A549 (cell line): ENCODE results near the gene TNS1. TPM values are rescaled to one million over a fixed set of nuclear protein-coding genes. Genes with fewer than 3 reads are reported as not detected.

ENCODE experiments used
- ATAC-seq, 2 experiments: fragments of 200-7000 bp in 1 of 2; fragments of >200 bp in 1 of 2; cut with Nextera tagmentation in 1 of 2; cut with Tn5 transposase in 1 of 2; 3 replicates each; pipeline versions ENCODE4 v1.8.0 to v1.9.1; 2018 to 2020; ENCODE audit warnings: mild to moderate bottlenecking in 1 of 2, moderate library complexity in 1 of 2
- CTCF ChIA-PET: fragments of 300-600 bp; sonication (Branson Sonifier 250); formaldehyde crosslinking; extraction: SDS; loops from one replicate; lab custom pipeline; 2021; ENCODE audit warnings: antibody characterized with exemption, inconsistent platforms; lab: Yijun Ruan, JAX
- POLR2A ChIA-PET: fragments of 350-600 bp; formaldehyde crosslinking; extraction: SDS; loops from one replicate; lab custom pipeline; 2021; ENCODE audit warnings: antibody characterized with exemption, inconsistent platforms; lab: Yijun Ruan, JAX
- DNase-seq, 2 experiments: peaks; one replicate each; pipeline versions ENCODE4 v3.0.0 to v3.0.0-alpha.2; 2011 to 2016; ENCODE audit warnings: low read depth in 1 of 2, low spot score in 1 of 2
- FAIRE-seq: peaks from 2 replicates; lab custom pipeline; 2011; peaks lifted over from hg19 to GRCh38; lab: Jason Lieb, UNC
- H3K27ac ChIP-seq, 2 experiments: fragments of >200 bp; sonication (Bioruptor Twin); formaldehyde crosslinking; 3 replicates each; pipeline ENCODE4 v1.5.1; 2016 to 2017
- H3K4me1 ChIP-seq: fragments of >200 bp; sonication (Bioruptor Twin); formaldehyde crosslinking; 3 replicates; pipeline ENCODE4 v1.6.1; 2016
- H3K4me2 ChIP-seq: fragments of >200 bp; sonication (Bioruptor Twin); formaldehyde crosslinking; 3 replicates; pipeline ENCODE4 v1.6.1; 2016
- H3K4me3 ChIP-seq: fragments of >200 bp; sonication (Bioruptor Twin); formaldehyde crosslinking; 3 replicates; pipeline ENCODE4 v1.5.1; 2016
- H3K9me3 ChIP-seq: fragments of >200 bp; sonication (Bioruptor Twin); formaldehyde crosslinking; 3 replicates; pipeline ENCODE4 v1.6.1; 2016
- CBX8 ChIP-seq: fragments of 200-600 bp; sonication (generic); IDR thresholded peaks from 2 replicates; pipeline ENCODE4 v1.6.1; 2016
- CHD4 ChIP-seq: fragments of 200-600 bp; sonication (generic); IDR thresholded peaks from 2 replicates; pipeline ENCODE4 v1.6.1; 2016; ENCODE audit warnings: antibody characterized with exemption, mild to moderate bottlenecking, borderline replicate concordance
- EHMT2 ChIP-seq: fragments of 200-600 bp; sonication (generic); IDR thresholded peaks from 2 replicates; pipeline ENCODE4 v1.6.1; 2016; ENCODE audit warnings: antibody characterized with exemption, low read depth, mild to moderate bottlenecking, moderate library complexity
- EP300 ChIP-seq, 2 experiments: fragments of >200 bp; sonication (Bioruptor Twin); formaldehyde crosslinking; IDR thresholded peaks; 2 replicates in 1 of 2; 3 replicates in 1 of 2; pipeline ENCODE4 v1.6.1; 2016 to 2017
- FOSB ChIP-seq: fragments of 250-450 bp; sonication (Bioruptor Pico); IDR thresholded peaks from 2 replicates; pipeline ENCODE4 v1.5.0; 2020; ENCODE audit warnings: mild to moderate bottlenecking, moderate library complexity
- HDAC2 ChIP-seq: fragments of 200-600 bp; sonication (generic); IDR thresholded peaks from 2 replicates; pipeline ENCODE4 v1.6.1; 2016
- HOXA7 ChIP-seq: fragments of 250-450 bp; sonication (Bioruptor Pico); IDR thresholded peaks from 2 replicates; pipeline ENCODE4 v1.5.0; 2020; ENCODE audit warnings: mild to moderate bottlenecking, moderate library complexity
- HOXB5 ChIP-seq: fragments of 250-450 bp; sonication (Bioruptor Pico); IDR thresholded peaks from 2 replicates; pipeline ENCODE4 v1.5.0; 2020; ENCODE audit warnings: mild to moderate bottlenecking, moderate library complexity
- MAZ ChIP-seq: fragments of 150-350 bp; IDR thresholded peaks from 2 replicates; pipeline ENCODE4 v1.6.1; 2014; ENCODE audit warnings: antibody characterized with exemption, low read depth, low read length, borderline replicate concordance
- MYC ChIP-seq: IDR thresholded peaks from 2 replicates; pipeline ENCODE4 v1.6.1; 2012; ENCODE audit warnings: mild to moderate bottlenecking, inconsistent platforms, low read length, improper control_type of control experiment, borderline replicate concordance
- NPAS2 ChIP-seq: fragments of 250-450 bp; sonication (Bioruptor Pico); IDR thresholded peaks from 2 replicates; pipeline ENCODE4 v1.8.0; 2022; ENCODE audit warnings: mild to moderate bottlenecking, moderate library complexity, borderline replicate concordance
- NR3C1 ChIP-seq: fragments of >200 bp; sonication (Bioruptor Twin); formaldehyde crosslinking; IDR thresholded peaks from 3 replicates; pipeline ENCODE4 v1.6.1; 2017
- PHF8 ChIP-seq: fragments of 200-600 bp; sonication (generic); IDR thresholded peaks from 2 replicates; pipeline ENCODE4 v1.6.1; 2016; ENCODE audit warnings: low read depth, mild to moderate bottlenecking, antibody characterized with exemption, moderate library complexity, borderline replicate concordance
- POLR2AphosphoS2 ChIP-seq: conservative IDR thresholded peaks from 2 replicates; pipeline ENCODE4 v1.6.1; 2012; ENCODE audit warnings: low read length, improper control_type of control experiment, inconsistent platforms
- RAD21 ChIP-seq, 2 experiments: fragments of >200 bp in 1 of 2; sonication (Bioruptor Twin) in 1 of 2; formaldehyde crosslinking in 1 of 2; IDR thresholded peaks in 1 of 2; conservative IDR thresholded peaks in 1 of 2; 2 replicates in 1 of 2; 3 replicates in 1 of 2; pipeline ENCODE4 v1.6.1; 2012 to 2018; ENCODE audit warnings: inconsistent platforms in 1 of 2
- RCOR1 ChIP-seq: fragments of 150-350 bp; IDR thresholded peaks from 2 replicates; pipeline ENCODE4 v1.6.1; 2014; ENCODE audit warnings: antibody characterized with exemption, low read length, low read depth
- SREBF2 ChIP-seq: fragments of 450-650 bp; IDR thresholded peaks from 2 replicates; pipeline ENCODE4 v1.6.1; 2014; ENCODE audit warnings: mild to moderate bottlenecking, moderate library complexity
- TFCP2L1 ChIP-seq: fragments of 250-450 bp; sonication (Bioruptor Pico); IDR thresholded peaks from 2 replicates; pipeline ENCODE4 v1.5.0; 2021; ENCODE audit warnings: mild to moderate bottlenecking
- TP53 ChIP-seq: fragments of 250-450 bp; sonication (Bioruptor Pico); IDR thresholded peaks from 2 replicates; pipeline ENCODE4 v1.5.0; 2021; ENCODE audit warnings: mild to moderate bottlenecking, moderate library complexity
- ZSCAN20 ChIP-seq: fragments of 250-450 bp; sonication (Bioruptor Pico); IDR thresholded peaks from 2 replicates; pipeline ENCODE4 v1.8.0; 2022; ENCODE audit warnings: mild to moderate bottlenecking, moderate library complexity
- WGBS: methylation state at CpG from one replicate; pipeline ENCODE4 v1.1.6; 2017; ENCODE audit errors: missing lambda C conversion rate; 5-methylcytosine and 5-hydroxymethylcytosine counted together
- polyA plus RNA-seq, 4 experiments: library from polyadenylated mRNA; depleted of rRNA in 3 of 4; stranded (reverse); fragments of >200 nt; fragmentation: RNase III in 1 of 4; extraction: RNeasy Plus Mini Kit Qiagen cat#74134 plus additional on column Dnase treatment in 1 of 4; gene quantifications; 2 replicates in 3 of 4; 3 replicates in 1 of 4; pipeline ENCODE4 v1.2.3, GENCODE V29; 2011 to 2017
- TF ChIP-seq, protein P1 (sequence below): IDR thresholded peaks from 2 replicates; pipeline ENCODE4 v1.6.1; 2012; ENCODE audit warnings: low read depth, borderline replicate concordance
- TF ChIP-seq, protein P2 (sequence below): fragments of 150-350 bp; IDR thresholded peaks from 2 replicates; pipeline ENCODE4 v1.6.1; 2014; ENCODE audit warnings: low read depth, mild to moderate bottlenecking, low read length
- TF ChIP-seq, protein P3 (sequence below): fragments of 250-450 bp; sonication (Bioruptor Pico); IDR thresholded peaks from 2 replicates; pipeline ENCODE4 v1.5.0; 2020; ENCODE audit warnings: low read depth, mild to moderate bottlenecking, moderate library complexity
- TF ChIP-seq, protein P4 (sequence below): IDR thresholded peaks from 2 replicates; pipeline ENCODE4 v1.6.1; 2012
- TF ChIP-seq, protein P5 (sequence below): IDR thresholded peaks from 2 replicates; pipeline ENCODE4 v1.6.1; 2012
- TF ChIP-seq, protein P6 (sequence below): fragments of 450-650 bp; IDR thresholded peaks from 2 replicates; pipeline ENCODE4 v1.6.1; 2014; ENCODE audit warnings: antibody characterized with exemption

TNS1 gene
- polyA plus RNA-seq, 2 of the 4 experiments (the other 2 are of a cell fraction): 4.9 to 10.6 TPM

DNA sequence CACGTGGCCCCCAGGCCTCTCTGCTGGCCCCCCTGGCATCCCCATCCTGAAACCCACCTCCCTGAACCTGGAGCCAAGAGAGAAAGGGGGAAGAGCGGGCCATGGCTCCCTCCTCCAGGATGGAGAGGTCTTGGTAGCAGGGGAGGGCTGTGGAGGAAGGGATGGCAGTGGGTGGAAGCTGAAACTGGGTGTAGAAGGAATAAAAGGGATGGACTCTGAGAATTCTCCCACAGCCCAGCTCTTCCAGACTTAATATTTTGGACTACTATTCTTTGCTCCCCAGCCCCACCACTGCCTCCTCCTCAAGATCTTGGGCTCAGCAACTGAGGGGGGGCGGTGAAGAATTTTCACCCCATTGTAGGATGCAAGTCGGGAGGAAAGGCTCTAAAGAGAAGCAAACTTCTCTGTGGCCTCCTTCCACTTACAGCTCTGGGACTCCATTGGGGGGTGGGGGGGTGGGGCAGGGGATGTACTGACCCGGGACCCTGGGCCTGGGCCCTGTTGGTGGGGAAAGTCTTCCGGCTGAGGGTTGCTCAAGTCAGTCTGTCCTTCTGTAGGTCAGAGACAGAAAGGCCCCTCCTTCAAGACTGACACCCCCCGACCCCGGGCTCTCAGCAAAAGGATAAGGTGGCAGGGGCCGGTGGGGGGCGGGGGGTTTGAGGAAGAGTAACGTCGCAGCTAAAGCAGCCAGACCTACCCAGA is 501 bp downstream of the TNS1 start:
- ChIA-PET POLR2A (no interaction called here), CTCF (interaction anchor here (1.4 to 2.1 kb wide), 2 partner anchors 8 to 217 kb away, joined by 4 to 8 read pairs; no protein-coding TSS in a partner anchor)
- H3K9me3 ChIP-seq: no peaks in the 10 kb centered on the region
- no peak overlapping the region for H3K4me3 ChIP-seq
- peak overlapping the region; percentile 74 to 91 for H3K27ac ChIP-seq
- ATAC-seq: no peak
- TF ChIP-seq SREBF2 (no peak), TP53 (no peak), HDAC2 (no peak), NR3C1 (no peak), PHF8 (no peak)
- TF ChIP-seq, protein P1, sequence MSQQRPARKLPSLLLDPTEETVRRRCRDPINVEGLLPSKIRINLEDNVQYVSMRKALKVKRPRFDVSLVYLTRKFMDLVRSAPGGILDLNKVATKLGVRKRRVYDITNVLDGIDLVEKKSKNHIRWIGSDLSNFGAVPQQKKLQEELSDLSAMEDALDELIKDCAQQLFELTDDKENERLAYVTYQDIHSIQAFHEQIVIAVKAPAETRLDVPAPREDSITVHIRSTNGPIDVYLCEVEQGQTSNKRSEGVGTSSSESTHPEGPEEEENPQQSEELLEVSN: no peak
- TF ChIP-seq, protein P2, sequence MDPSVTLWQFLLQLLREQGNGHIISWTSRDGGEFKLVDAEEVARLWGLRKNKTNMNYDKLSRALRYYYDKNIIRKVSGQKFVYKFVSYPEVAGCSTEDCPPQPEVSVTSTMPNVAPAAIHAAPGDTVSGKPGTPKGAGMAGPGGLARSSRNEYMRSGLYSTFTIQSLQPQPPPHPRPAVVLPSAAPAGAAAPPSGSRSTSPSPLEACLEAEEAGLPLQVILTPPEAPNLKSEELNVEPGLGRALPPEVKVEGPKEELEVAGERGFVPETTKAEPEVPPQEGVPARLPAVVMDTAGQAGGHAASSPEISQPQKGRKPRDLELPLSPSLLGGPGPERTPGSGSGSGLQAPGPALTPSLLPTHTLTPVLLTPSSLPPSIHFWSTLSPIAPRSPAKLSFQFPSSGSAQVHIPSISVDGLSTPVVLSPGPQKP: no peak
- TF ChIP-seq, protein P3, sequence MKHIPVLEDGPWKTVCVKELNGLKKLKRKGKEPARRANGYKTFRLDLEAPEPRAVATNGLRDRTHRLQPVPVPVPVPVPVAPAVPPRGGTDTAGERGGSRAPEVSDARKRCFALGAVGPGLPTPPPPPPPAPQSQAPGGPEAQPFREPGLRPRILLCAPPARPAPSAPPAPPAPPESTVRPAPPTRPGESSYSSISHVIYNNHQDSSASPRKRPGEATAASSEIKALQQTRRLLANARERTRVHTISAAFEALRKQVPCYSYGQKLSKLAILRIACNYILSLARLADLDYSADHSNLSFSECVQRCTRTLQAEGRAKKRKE (CRISPR knock-in tag): no peak
- H3K4me1 ChIP-seq: peaks cover 64% of the 10 kb centered on the region
- 62% methylated on average over 10 of the region's 12 CpGs for WGBS
- peak overlapping the region; percentile 47; the same call in 1 of the 3 replicates for H3K4me2 ChIP-seq
- FAIRE-seq: no peak
- no peak for DNase-seq

DNA sequence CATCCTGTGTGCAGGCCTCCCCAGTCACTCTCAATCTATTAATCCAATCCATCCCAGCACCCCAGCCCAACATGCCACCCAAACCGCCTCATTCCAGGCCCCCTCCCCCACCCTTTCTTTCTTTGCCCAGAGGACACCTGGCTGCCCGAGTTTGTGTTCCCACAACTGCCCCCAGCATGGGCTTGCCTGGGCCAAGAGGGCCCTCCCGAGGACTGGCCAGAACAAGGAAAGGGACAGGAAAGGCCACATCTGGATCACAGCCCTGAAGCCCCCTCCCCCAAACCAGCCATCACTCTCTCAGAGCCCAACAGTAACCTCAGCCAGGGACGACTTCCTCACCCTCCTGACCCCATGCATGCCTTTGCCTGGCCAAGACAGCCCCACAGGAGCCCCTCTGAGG is 1.2 kb downstream of the TNS1 start:
- WGBS: 24% methylated on average over 3 of the region's 4 CpGs
- FAIRE-seq: no peak
- no peak for TF ChIP-seq HOXA7 (CRISPR knock-in tag)
- no peak for TF ChIP-seq RCOR1
- TF ChIP-seq ZSCAN20 (CRISPR knock-in tag): no peak
- no peak for TF ChIP-seq MAZ
- no peak for TF ChIP-seq SREBF2
- TF ChIP-seq CHD4: no peak
- TF ChIP-seq, protein P4, sequence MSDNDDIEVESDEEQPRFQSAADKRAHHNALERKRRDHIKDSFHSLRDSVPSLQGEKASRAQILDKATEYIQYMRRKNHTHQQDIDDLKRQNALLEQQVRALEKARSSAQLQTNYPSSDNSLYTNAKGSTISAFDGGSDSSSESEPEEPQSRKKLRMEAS: no peak
- TF ChIP-seq CBX8: no peak
- no peak for DNase-seq
- Histone ChIP-seq H3K4me3 (no peak overlapping the region), H3K4me2 (no peak overlapping the region), H3K9me3 (no peaks in the 10 kb centered on the region), H3K27ac (peak overlapping the region; percentile 74 to 91), H3K4me1 (peaks cover 64% of the 10 kb centered on the region)
- ATAC-seq: no peak
- POLR2A ChIA-PET: no interaction called here
- CTCF ChIA-PET: interaction anchor here (0.6 to 3.0 kb wide), 2 partner anchors 9 to 12 kb away, joined by 3 to 11 read pairs; no protein-coding TSS in a partner anchor

DNA sequence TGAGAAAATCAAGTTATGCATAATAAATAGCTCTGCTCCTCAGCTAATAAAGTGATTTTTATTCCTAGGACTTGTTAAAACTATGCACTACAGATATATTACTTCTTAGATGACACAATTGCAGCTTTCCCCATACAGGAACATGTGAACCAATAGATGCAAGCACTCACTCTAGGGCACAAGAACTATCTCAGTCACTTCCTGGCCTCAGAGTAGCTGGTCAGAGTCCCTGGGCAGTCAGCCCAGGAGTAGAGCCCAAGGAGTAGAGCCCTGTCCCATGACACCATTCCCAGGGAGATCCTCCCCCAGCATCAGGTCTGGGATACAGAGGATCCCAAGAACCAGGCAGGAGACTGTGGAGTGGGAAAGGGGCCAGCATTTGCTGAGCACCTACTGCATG is 2.7 kb downstream of the TNS1 start:
- ATAC-seq: no peak
- no peak overlapping the region for H3K4me3 ChIP-seq
- CTCF ChIA-PET: interaction anchor here (1.1 to 3.0 kb wide), 6 partner anchors 11 to 215 kb away, joined by 3 to 11 read pairs (median 6); no protein-coding TSS in a partner anchor
- FAIRE-seq: no peak
- peak overlapping the region in 1 of 2 experiments; percentile 55; a peak in 2 of 6 replicates for H3K27ac ChIP-seq
- no peak for DNase-seq
- peaks cover 64% of the 10 kb centered on the region for H3K4me1 ChIP-seq
- H3K9me3 ChIP-seq: no peaks in the 10 kb centered on the region
- no peak overlapping the region for H3K4me2 ChIP-seq
- TF ChIP-seq EP300 (IDR thresholded peaks at IDR 0.05) (no peak), EHMT2 (no peak), PHF8 (no peak), MYC (no peak), RAD21 (conservative IDR thresholded peaks at IDR 0.05 in 1 of 2, IDR thresholded peaks at IDR 0.05 in 1 of 2) (no peak), HOXB5 (CRISPR knock-in tag) (no peak), POLR2AphosphoS2 (no peak), NPAS2 (CRISPR knock-in tag) (no peak), FOSB (CRISPR knock-in tag) (no peak), TFCP2L1 (CRISPR knock-in tag) (no peak), HOXA7 (CRISPR knock-in tag) (no peak)
- TF ChIP-seq, protein P2: no peak
- TF ChIP-seq, protein P5, sequence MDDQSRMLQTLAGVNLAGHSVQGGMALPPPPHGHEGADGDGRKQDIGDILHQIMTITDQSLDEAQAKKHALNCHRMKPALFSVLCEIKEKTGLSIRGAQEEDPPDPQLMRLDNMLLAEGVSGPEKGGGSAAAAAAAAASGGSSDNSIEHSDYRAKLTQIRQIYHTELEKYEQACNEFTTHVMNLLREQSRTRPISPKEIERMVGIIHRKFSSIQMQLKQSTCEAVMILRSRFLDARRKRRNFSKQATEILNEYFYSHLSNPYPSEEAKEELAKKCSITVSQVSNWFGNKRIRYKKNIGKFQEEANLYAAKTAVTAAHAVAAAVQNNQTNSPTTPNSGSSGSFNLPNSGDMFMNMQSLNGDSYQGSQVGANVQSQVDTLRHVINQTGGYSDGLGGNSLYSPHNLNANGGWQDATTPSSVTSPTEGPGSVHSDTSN: no peak
- TF ChIP-seq, protein P4: no peak
- TF ChIP-seq, protein P6, sequence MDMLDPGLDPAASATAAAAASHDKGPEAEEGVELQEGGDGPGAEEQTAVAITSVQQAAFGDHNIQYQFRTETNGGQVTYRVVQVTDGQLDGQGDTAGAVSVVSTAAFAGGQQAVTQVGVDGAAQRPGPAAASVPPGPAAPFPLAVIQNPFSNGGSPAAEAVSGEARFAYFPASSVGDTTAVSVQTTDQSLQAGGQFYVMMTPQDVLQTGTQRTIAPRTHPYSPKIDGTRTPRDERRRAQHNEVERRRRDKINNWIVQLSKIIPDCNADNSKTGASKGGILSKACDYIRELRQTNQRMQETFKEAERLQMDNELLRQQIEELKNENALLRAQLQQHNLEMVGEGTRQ: no peak
- TF ChIP-seq, all 56 proteins: peak for 0
- POLR2A ChIA-PET: interaction anchor here (0.6 kb wide), 1 partner anchor 85 kb away, joined by 3 read pairs; no protein-coding TSS in a partner anchor
